ENCODE data around the gene DTNB.

Gene DTNB

DNA sequence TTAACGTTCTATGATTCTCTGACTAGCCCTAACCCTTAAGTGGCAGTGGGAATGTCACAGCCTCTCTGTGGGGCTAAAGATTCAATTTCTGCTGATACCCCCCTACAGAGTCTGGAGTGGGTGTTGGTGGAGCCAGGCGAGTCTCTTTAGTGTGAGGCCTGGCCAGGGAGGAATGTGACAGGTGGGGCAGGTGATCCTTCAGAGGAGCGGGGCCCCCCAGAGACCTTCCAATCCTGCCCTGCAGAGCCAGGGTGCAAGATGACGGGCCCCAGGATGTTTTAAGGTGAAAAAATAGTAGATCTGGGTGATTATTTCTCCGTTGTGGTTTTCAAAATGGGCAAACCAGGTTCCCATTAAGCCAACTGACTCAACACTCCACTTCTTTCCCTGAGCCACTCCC is 303.5 kb downstream of the DTNB start:
- DNase-seq (ENCODE audit: low read depth), result no peak

DNA sequence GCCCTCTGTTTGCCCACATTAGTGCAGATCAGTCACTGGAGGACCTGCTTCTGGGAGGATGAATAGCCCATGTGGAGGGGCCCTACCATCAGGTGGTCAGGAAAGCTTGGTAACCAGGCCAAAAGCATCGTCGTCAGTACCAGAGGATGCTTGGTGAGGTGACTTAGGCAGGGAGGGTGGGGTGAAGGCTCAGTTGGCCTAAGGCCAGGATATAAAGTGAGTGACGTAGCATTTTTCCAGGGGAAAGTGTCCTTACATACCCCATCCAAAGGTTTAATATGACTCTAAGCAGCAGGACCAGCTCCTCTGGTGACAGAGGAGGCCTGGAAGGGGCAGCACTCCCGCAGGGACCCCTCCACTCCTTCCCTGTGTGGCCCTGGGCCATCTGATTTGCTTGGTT is 303.9 kb downstream of the DTNB start:
- DNase-seq (ENCODE audit: low read depth), result no peak

DNA sequence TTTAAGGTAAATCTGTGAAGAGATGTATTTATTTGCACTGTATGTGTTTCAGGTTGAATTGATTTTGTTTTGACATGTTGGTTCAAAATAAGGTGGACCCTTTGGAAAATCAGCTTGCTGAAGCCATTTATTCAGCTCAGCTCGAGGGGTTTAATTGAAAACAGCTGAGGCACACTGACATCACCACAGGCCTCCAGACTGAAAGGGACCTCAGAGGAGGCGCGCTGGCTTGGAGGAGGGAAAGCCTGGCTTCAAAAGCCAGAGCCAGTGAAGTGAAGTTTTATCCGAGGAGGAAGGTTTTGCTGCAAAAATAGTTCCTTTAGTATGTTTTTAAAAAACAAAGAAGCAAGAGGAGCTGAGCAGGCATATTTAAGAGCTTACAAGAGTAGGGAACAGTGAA is 304.7 kb downstream of the DTNB start:
- no peak for DNase-seq (ENCODE audit: low read depth)

DNA sequence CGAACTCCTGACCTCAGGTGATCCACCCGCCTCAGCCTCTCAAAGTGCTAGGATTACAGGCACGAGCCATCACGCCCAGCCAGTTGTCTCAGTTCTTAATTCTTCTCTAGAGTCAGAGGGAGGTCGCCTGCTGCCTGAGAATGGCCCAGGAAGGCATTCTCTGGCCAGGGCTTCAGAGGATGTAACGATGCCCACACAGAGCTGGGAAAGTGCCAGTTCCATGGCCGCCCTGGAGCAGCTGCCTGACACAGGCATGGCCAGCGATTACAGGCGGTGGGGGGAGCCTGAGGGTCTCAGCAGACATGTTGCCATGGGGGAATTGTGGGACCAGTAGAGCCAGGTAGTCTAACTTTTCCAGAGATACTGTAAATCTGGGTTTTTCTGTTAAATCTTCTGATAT is 306.1 kb downstream of the DTNB start:
- no peak for DNase-seq (ENCODE audit: low read depth)

DNA sequence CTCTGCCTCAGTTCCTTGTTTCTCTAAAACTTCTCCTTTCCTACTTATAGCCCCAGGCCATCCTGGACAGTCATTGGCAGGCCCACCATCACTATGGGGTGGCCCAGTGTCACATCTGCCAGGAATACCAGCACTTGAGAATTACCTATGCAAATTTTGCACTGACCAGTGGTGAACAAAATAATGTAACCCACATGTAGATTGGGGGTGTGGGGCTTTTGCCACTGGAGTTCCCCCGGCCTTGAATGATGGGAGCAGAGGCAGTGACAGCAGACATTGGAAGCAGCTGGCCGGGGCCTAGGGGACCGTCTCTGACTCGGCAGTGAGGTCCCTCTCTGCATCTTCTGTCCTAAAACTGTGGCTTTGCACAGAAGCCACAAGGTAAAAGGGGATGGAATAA is 306.7 kb downstream of the DTNB start:
- no peak for DNase-seq (ENCODE audit: low read depth)

DNA sequence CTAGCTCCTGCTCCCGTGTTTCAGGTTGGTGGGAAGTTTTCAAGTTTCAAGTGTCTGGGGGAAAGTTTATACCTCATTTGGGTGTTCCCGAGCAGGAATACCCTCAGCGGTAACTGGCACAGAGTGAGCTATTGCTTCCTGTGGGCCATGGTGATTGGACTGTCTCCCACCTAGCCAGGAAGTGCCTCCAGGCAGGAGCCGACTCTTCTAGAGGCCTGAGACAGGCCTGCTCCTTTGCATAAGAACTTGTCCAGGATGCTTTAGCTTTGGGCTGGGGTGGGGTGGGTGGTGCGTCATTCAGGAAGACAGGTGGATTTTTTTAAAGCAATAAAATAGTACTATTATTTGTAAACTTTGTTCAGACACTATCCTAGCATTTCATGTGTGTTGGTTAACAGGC is 308.1 kb downstream of the DTNB start:
- DNase-seq (ENCODE audit: low read depth), result no peak

DNA sequence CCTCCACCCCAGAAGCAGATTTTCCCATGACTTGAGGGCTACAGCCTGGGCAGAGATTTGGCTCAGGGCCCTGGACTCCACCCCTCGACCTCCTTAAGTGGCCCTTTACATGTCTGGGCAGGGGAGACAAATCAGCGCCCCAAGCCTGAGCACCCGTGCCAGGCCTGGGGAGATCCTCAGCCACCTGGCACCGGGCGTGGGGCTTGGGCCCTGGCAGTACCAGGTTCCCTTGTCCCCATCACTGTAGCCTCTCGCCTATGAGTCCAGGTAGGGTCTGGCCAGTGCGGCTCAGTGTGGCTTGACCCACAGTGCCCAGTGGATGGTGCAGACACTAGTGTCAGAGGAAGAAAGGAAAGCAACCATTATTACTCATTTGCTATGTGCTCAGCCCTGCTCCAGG is 309.6 kb downstream of the DTNB start:
- DNase-seq (ENCODE audit: low read depth), result no peak

DNA sequence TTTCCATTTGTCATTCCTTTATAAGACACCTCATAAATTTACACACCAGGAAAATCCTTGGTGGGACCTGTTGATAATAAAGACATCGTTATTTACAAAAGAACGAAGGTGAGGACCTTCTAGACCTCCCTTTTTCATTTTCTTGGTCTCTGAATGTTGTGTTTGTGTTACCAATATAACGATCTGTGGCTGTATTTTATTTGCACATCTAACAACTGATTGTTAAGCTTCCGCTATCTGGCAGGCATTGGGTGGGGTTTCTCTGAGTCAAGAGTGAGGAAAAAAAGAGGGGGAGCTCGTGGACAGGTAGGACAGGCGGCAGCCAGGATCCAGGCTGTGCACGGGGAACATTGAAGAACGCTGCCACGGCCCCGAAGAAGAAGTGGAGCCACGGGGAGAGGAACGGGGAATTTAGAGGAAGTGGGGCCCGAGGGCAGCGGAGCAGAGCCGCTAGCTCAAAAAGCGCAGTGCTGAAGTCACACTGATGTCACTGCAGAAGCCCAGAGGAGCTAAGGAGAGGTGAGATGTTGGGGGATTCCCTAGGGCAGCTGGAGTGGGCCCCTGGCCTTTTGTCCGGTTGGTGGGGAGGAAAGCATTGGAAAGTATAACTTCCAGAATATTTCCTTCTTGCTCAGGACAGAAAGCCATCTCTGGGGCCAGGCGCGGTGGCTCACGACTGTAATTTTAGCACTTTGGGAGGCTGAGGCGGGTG is 310.8 kb downstream of the DTNB start:
- DNase-seq (ENCODE audit: low read depth), result peak; percentile 38

DNA sequence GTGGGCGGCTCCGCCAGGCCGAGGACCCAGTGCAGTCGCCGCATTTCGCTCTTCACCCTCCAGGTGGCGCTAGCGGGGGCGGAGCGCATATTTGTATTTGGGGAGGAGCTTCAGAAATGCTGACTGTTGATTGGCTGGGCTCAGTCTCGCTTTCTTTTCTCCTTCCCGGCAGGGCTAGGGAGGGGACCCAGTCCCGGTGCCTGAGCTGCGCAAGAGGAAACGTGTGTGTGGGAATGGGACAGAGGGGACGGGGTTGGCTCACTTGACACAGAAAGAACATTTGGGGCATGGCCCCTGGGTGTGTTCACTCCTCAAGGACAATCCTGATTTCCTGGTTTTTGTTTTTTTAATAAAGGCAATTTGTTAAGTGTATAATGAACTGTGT is 311.3 kb downstream of the DTNB start:
- DNase-seq (ENCODE audit: low read depth), result peak; percentile 90

DNA sequence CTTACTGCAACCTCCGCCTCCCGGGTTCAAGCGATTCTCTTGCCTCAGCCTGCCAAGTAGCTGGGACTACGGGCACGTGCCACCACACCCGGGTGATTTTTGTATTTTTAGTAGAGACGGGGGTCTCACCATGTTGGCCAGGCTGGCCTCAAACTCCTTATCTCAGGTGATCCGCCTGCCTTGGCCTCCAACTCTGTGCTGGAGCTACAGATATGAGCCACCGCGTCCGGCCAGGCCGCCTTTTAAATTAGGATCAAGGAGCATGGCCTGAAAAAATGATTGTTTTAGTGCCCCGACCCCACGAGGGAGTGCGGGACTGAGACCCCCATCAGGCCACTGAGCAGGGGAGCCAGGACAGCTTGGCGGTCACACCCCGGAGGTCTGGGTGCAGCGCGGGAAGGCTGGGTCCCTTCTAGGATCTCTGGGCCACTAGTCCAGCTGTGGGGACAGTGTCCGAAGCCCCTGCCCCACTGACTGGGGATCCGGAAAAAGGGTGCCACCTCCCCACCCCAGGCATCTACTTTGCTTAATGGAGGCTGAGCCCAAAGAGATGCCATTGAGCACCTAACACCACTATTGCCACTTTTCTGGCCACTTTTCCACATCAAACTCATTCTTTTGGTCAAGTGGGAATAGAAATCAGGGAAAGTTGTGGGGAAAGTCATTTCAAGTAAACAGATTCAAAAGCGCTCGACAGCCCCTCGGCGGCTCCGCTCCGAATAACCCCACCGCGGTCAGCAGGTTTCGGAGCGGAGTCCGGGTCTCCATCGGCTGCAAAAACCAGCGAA is 311.9 kb downstream of the DTNB start:
- DNase-seq (ENCODE audit: low read depth), result no peak

DNA sequence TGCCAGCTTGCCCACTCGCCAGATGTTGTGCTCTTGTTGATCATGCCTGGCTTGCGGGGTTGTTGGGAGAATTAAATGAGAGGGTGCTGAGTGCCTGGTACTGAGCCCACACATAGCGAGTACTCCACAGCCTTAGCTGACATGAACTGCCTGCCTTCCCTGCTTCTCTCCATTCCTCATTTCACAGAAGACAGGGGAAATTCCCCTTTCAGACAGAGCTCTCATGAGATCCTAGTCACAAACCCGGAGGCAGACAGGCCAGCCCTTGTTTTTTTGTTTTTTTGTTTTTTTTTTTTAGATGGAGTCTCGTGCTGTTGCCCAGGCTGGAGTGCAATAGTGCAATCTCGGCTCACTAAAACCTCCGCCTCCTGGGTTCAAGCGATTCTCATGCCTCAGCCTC is 314.5 kb downstream of the DTNB start:
- DNase-seq (ENCODE audit: low read depth), result no peak

DNA sequence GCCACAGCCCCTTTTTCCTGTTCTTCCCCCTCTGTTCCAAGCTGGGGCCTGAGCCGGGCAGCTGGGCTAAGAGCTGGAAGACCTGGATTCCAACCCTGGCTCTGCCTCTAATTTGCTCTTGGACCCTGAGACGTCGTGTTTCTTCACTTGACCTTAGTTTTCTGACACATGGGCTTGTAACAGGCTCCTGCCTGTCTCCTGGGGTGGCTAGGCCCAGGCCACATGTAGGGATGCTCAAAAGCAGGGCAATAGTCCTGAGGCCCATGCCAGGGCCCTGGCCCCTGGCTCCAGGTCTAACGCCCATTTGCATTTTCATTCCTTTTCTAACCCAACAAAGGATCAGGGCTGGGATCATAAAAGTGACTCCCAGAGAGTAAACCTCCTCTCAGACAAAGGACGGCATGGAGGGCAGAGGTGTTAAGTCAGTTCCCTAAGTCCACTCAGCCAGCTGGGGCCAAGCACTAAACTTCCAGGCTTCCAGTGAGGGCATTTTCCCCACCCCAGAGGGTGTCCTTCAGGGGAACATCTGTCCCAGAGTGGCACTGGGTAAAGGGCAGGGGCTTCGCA is 315.0 kb downstream of the DTNB start:
- DNase-seq (ENCODE audit: low read depth), result no peak

DNA sequence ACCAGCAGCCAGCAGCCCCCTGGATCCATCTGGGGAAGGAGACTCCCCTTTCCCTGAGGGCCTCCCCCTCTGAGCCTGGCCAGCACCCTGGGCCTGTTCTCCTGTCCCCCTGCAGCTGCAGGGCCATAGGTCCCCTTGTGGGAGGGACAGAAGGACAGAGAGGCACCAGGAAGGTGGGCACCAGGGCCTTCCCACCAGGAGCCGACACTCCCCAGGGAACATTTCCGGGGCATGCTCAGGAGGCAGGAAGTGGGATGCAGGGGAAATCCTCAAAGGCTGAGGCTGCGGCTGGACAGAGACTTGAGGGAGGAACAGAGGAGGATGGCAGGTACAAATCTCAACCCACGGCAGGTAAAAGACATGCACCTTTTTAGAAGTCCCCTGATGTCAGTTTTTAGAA is 317.3 kb downstream of the DTNB start:
- no peak for DNase-seq (ENCODE audit: low read depth)

DNA sequence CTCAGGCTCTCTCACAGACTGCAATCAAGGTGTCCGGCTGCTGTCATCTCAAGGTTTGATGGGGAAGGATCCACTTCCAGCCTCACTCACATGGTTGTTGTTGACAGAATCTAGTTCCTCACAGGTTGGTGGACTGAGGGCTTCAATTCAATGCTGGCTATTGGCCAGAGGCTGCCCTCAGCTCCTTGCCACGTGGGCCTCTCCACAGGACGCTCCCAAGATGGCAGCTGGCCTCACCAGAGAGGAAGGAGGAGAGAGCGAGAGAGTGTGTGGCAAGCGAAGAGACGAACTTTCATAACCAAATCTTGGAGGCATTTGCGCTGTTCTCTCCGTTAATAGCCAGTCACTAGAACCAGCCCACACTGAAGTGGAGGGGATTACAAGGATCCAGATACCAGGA is 318.1 kb downstream of the DTNB start:
- DNase-seq (ENCODE audit: low read depth), result no peak

DNA sequence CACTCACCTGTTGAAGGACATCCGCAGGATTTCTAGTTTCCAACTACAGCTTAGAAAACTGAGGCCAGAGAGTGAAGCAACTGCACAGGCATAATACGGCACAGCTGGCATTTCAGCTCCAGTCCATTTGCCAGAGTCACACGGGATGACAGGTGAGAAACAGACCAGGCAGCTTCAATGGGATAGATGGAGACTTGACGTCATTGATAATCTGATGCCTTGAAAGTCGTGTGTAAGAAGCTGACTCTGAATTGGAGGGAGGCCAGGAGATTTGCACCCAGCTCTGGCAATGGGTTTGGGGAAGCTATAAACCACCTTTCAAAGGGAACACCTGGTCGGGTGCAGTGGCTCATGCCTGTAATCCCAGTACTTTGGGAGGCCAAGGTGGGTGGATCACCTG is 319.3 kb downstream of the DTNB start:
- no peak for DNase-seq (ENCODE audit: low read depth)

DNA sequence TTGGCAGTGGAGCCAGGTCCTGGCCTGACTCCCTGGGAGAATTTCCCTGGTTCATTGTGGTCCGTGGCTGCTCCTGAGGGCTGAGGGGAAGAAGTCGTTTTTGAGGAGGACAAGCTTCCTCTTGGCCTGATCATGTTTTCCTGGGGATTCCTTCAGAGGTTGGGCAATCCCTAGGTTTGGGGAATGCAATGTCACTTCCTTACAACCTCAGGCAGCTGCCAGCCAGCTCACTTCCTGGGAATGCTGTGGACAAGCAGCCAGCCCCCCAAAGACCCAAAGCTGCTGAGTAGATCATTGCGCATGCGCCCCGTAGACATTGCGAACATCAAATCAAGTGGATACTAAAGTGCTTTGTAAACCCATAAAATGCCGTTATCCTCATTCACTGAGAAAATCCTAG is 324.0 kb downstream of the DTNB start:
- no peak for DNase-seq (ENCODE audit: low read depth)

DNA sequence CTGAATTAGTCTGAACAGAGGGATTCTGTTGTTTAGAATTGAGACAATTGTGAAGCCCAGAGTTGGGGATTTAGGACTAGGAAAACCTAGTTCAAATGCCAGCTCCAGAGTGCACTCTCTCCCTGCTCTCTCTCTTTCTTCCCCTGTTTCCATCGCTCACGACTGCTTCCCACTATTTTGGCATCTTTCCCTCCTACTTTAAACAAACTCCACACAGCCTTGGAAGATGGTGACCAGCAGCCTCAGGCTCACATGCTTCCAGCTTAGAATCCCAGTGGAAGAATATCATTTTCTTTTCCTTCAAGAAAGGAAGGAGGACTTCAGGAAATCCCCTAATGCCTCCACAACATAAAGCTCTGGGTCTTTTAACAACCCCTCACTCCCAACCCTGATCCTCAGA is 325.5 kb downstream of the DTNB start:
- DNase-seq (ENCODE audit: low read depth), result no peak

DNA sequence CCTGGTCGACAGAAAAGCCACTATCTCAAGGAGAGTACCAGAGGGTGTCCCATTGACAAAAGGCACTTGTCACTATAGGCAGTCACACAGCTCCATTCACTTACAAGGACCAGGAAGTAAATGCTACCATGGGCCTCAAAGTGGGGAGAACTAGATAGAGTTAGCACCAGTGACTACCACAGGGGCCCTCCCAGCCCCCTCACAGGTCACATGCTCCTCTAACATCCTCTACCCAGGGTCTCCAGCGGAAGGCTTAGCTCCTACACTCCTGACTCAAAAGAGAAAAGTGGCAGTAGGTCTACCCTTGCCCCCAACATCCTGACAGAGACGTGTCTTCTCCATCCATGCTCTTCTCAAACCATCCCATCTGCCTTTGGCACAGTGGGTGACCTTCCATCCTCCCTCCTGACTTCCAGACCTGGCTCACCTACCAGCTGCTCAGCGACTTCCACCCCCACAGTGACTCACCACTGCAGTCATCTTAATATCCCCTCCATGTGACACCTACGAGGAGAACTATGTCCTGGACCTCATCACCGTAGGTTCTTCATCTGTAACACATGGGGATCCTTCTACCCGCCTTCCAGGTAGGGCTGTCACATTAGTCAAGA is 326.1 kb downstream of the DTNB start:
- no peak for DNase-seq (ENCODE audit: low read depth)

DNA sequence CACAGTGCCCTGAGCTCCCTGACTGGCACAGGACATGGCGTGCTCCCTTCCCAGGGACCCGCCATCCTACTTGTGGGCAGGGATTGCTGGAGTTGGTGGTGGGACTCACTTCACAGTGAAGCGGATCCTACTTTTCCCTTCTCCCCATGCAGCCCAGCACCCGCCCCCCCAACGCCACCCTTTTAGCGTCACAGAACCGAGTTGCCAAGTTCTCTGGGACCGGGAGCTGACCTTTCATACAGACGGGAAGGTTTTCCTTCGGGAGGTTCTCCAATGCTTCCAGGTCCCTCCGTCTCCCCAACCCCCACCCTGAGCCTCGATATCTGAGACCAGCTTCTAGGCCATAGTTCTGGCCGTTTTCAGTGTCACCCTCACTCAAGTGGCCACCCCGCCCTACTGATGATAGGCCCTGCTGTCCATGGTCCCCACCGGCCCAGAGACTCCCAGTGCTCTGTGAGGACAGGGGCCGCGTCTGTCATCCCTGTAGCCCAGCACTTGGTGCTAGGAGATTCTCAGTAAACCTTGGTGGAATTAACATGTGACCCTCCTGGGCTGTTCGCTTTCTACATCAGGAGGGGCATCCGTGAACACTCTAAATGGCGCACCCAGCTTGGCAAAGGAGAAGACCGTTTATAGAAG is 330.1 kb downstream of the DTNB start:
- no peak for DNase-seq (ENCODE audit: low read depth)

DNA sequence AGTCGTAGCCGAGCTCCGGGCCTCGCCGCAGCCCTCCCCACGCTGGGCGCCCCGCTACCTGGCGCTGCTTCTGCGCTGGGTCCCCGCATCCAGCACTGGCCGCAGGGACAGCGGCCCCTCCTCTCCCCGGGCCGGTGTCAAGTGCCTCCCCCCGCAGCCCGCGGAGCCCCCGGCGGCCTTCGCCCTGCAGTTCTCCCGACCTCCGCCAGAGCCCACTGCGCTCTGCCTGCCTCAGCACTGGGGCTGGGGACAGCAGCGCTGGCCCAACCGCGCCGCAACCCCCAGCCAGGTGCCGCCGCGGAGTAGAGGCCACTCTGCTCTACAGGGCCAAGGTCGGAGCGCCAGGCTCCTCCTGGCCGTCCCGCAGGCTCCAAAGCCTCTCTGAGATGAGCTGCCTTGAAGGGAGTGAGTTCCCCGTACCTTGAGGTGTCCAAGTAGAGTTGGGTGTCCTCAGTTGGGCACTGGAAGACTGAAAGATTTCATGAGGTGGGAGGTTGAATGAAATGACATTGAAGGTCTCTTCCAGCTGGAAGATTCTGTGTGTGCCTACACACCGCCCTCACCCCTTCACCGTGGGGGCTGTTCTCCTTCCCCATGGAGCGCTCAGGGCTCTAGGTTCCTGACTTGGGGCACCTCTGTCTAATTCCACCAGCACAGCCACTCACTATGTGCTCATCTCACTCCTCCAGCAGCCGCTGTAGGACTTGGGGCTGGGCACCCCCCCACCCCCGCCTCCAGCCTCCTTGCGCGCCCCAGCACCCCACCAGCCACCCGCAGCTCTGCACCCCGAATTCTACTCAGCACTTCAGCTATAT is 330.8 kb downstream of the DTNB start:
- DNase-seq (ENCODE audit: low read depth), result peak; percentile 65

DNA sequence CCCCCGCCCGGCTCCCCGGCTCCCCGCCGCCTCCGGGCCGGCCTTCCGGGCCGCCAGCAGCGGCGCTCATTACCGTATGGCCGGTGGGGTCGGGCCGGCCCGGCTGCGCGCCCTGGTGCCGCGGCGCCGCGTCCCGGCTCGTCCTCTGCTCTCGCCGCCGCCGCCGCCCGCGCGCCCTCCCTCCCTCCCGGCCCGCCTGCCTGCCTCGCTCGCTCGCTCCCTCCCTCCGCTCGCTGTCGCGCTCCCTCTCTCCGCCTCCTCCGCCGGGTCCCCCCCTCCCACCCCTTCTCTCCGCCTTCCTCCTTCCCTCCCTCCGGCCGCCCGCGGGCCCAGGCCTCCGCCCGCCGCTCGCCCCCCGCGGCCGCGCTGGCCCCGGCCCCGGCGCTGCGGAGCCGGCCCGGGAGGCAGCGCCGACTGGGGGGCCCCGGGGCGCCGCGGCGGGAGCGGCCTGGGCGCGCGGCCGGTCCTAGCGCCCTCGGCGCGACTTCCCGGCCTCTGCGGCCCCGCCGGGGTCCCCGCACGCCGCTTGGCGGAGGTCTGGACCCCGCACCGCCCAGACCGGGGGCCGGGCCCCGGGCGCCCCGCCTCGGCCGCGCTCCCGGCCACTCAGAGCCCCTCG is 331.5 kb downstream of the DTNB start, which contains the start of gene DNMT3A:
DNMT3A (minus strand) TSS at position 173 of the 619 bp plus-strand sequence. CDS start 27,941 bp downstream, outside the sequence.
- DNase-seq (ENCODE audit: low read depth), result peak; percentile 45
